ENCODE data around the gene FSTL5.

The FSTL5 gene

GRCh38 chr4:162170509-162170908 is 6.7 kb upstream of the FSTL5 start:
- Histone ChIP-seq H3K4me2 (ENCODE audit: insufficient read depth, low read length) (no peak overlapping the region), H3K9ac (ENCODE audit: low read depth, low read length) (no peak overlapping the region), H2AFZ (ENCODE audit: low read depth, low read length) (no peak overlapping the region), H4K20me1 (ENCODE audit: insufficient read depth, low read length) (no peaks in the 10 kb centered on the region), H3K27me3 (ENCODE audit: insufficient read depth, low read length, poor library complexity) (no peaks in the 10 kb centered on the region), H3K36me3 (ENCODE audit: insufficient read depth, low read length) (no peaks in the 10 kb centered on the region), H3K79me2 (ENCODE audit: insufficient read depth, low read length) (no peaks in the 10 kb centered on the region), H3K4me1 (ENCODE audit: insufficient read depth, low read length) (no peaks in the 10 kb centered on the region), H3K9me3 (ENCODE audit: insufficient read depth, low read length, severe bottlenecking) (no peaks in the 10 kb centered on the region), H3K4me3 (ENCODE audit: low read depth in 1 of 2, low read length in 2 of 2) (no peak overlapping the region), H3K27ac (ENCODE audit: low read length) (no peak overlapping the region)
- TF ChIP-seq EZH2 (IDR thresholded peaks at IDR 0.05; ENCODE audit: borderline replicate concordance, low read depth, low read length, severe bottlenecking) (no peak), CTCF (IDR thresholded peaks at IDR 0.05; ENCODE audit: borderline replicate concordance, extremely low read depth, low read length, poor library complexity, severe bottlenecking) (no peak)
- DNase-seq (no peak), ATAC-seq (ENCODE audit: insufficient read depth, low read depth) (no peak)

GRCh38 chr4:162164906-162165510 is 1.2 kb upstream of the FSTL5 start:
- no peak overlapping the region for H3K4me2 ChIP-seq (ENCODE audit: insufficient read depth, low read length)
- ATAC-seq (ENCODE audit: insufficient read depth, low read depth) (no peak), DNase-seq (no peak)
- no peaks in the 10 kb centered on the region for H3K9me3 ChIP-seq (ENCODE audit: insufficient read depth, low read length, severe bottlenecking)
- no peaks in the 10 kb centered on the region for H3K79me2 ChIP-seq (ENCODE audit: insufficient read depth, low read length)
- H3K27ac ChIP-seq (ENCODE audit: low read length), result no peak overlapping the region
- H3K9ac ChIP-seq (ENCODE audit: low read depth, low read length), result no peak overlapping the region
- TF ChIP-seq EZH2 (IDR thresholded peaks at IDR 0.05; ENCODE audit: borderline replicate concordance, low read depth, low read length, severe bottlenecking) (no peak), CTCF (IDR thresholded peaks at IDR 0.05; ENCODE audit: borderline replicate concordance, extremely low read depth, low read length, poor library complexity, severe bottlenecking) (no peak)
- H3K27me3 ChIP-seq (ENCODE audit: insufficient read depth, low read length, poor library complexity), result no peaks in the 10 kb centered on the region
- no peaks in the 10 kb centered on the region for H3K36me3 ChIP-seq (ENCODE audit: insufficient read depth, low read length)
- H2AFZ ChIP-seq (ENCODE audit: low read depth, low read length), result no peak overlapping the region
- no peaks in the 10 kb centered on the region for H4K20me1 ChIP-seq (ENCODE audit: insufficient read depth, low read length)
- no peak overlapping the region for H3K4me3 ChIP-seq (ENCODE audit: low read depth in 1 of 2, low read length in 2 of 2)
- no peaks in the 10 kb centered on the region for H3K4me1 ChIP-seq (ENCODE audit: insufficient read depth, low read length)

GRCh38 chr4:162162672-162163071 is 1.1 kb downstream of the FSTL5 start:
- no peaks in the 10 kb centered on the region for H4K20me1 ChIP-seq (ENCODE audit: insufficient read depth, low read length)
- DNase-seq (no peak), ATAC-seq (ENCODE audit: insufficient read depth, low read depth) (no peak)
- no peak overlapping the region for H2AFZ ChIP-seq (ENCODE audit: low read depth, low read length)
- no peak overlapping the region for H3K9ac ChIP-seq (ENCODE audit: low read depth, low read length)
- TF ChIP-seq CTCF (IDR thresholded peaks at IDR 0.05; ENCODE audit: borderline replicate concordance, extremely low read depth, low read length, poor library complexity, severe bottlenecking) (no peak), EZH2 (IDR thresholded peaks at IDR 0.05; ENCODE audit: borderline replicate concordance, low read depth, low read length, severe bottlenecking) (no peak)
- H3K79me2 ChIP-seq (ENCODE audit: insufficient read depth, low read length), result no peaks in the 10 kb centered on the region
- no peak overlapping the region for H3K27ac ChIP-seq (ENCODE audit: low read length)
- H3K4me2 ChIP-seq (ENCODE audit: insufficient read depth, low read length), result no peak overlapping the region
- H3K36me3 ChIP-seq (ENCODE audit: insufficient read depth, low read length), result no peaks in the 10 kb centered on the region
- no peaks in the 10 kb centered on the region for H3K4me1 ChIP-seq (ENCODE audit: insufficient read depth, low read length)
- no peaks in the 10 kb centered on the region for H3K27me3 ChIP-seq (ENCODE audit: insufficient read depth, low read length, poor library complexity)
- H3K9me3 ChIP-seq (ENCODE audit: insufficient read depth, low read length, severe bottlenecking), result no peaks in the 10 kb centered on the region
- H3K4me3 ChIP-seq (ENCODE audit: low read depth in 1 of 2, low read length in 2 of 2), result no peak overlapping the region

All from DND-41 (cell line).